ENCODE data around the gene NFATC1. TPM values are rescaled to one million over a fixed set of nuclear protein-coding genes. Genes with fewer than 3 reads are reported as not detected.

The NFATC1 gene
- total RNA-seq, 3 donors from 2014 or later: 62.7 to 80.8 (median 75.2) TPM

GRCh38 chr18:79413025-79413424 is 17.3 kb downstream of the NFATC1 start:
- Mint-ChIP-seq H3K4me3 (no peak overlapping the region), H3K27me3 (ENCODE audit: low read depth) (no peaks in the 10 kb centered on the region), H3K36me3 (ENCODE audit: insufficient read depth) (peaks cover 16% of the 10 kb centered on the region), H3K4me1 (ENCODE audit: low read depth) (peaks cover 16% of the 10 kb centered on the region), H3K9me3 (no peaks in the 10 kb centered on the region)
- no peak for ATAC-seq
- DNase-seq: no peak

- DNase-seq: no peak
- no peaks in the 10 kb centered on the region for H3K9me3 Mint-ChIP-seq
- no peak overlapping the region for H3K4me3 Mint-ChIP-seq
- ATAC-seq: no peak
- peaks cover 16% of the 10 kb centered on the region for H3K4me1 Mint-ChIP-seq (ENCODE audit: low read depth)
- no peaks in the 10 kb centered on the region for H3K27me3 Mint-ChIP-seq (ENCODE audit: low read depth)
- peaks cover 16% of the 10 kb centered on the region for H3K36me3 Mint-ChIP-seq (ENCODE audit: insufficient read depth)
Observed at GRCh38 chr18:79413426-79413825, 17.7 kb downstream of the NFATC1 start.

GRCh38 chr18:79413901-79414300 is 18.2 kb downstream of the NFATC1 start:
- Mint-ChIP-seq H3K9me3 (no peaks in the 10 kb centered on the region), H3K27me3 (ENCODE audit: low read depth) (no peaks in the 10 kb centered on the region), H3K4me1 (ENCODE audit: low read depth) (peaks cover 18% of the 10 kb centered on the region), H3K4me3 (no peak overlapping the region), H3K36me3 (ENCODE audit: insufficient read depth) (peaks cover 16% of the 10 kb centered on the region)
- no peak for DNase-seq
- no peak for ATAC-seq

- H3K4me3 Mint-ChIP-seq: no peak overlapping the region
- H3K4me1 Mint-ChIP-seq (ENCODE audit: low read depth): peaks cover 21% of the 10 kb centered on the region
- DNase-seq (no peak), ATAC-seq (no peak)
- H3K9me3 Mint-ChIP-seq: no peaks in the 10 kb centered on the region
- H3K27me3 Mint-ChIP-seq (ENCODE audit: low read depth): no peaks in the 10 kb centered on the region
- H3K36me3 Mint-ChIP-seq (ENCODE audit: insufficient read depth): peaks cover 28% of the 10 kb centered on the region
Observed at GRCh38 chr18:79416022-79416676, 20.4 kb downstream of the NFATC1 start.

GRCh38 chr18:79416677-79417052 is 20.9 kb downstream of the NFATC1 start:
- no peaks in the 10 kb centered on the region for H3K9me3 Mint-ChIP-seq
- peaks cover 27% of the 10 kb centered on the region for H3K36me3 Mint-ChIP-seq (ENCODE audit: insufficient read depth)
- ATAC-seq (no peak), DNase-seq (no peak)
- no peaks in the 10 kb centered on the region for H3K27me3 Mint-ChIP-seq (ENCODE audit: low read depth)
- peaks cover 21% of the 10 kb centered on the region for H3K4me1 Mint-ChIP-seq (ENCODE audit: low read depth)
- H3K4me3 Mint-ChIP-seq: no peak overlapping the region

GRCh38 chr18:79418236-79418635 is 22.5 kb downstream of the NFATC1 start:
- no peaks in the 10 kb centered on the region for H3K27me3 Mint-ChIP-seq (ENCODE audit: low read depth)
- H3K4me1 Mint-ChIP-seq (ENCODE audit: low read depth): peaks cover 21% of the 10 kb centered on the region
- no peak for DNase-seq
- H3K4me3 Mint-ChIP-seq: no peak overlapping the region
- no peaks in the 10 kb centered on the region for H3K9me3 Mint-ChIP-seq
- ATAC-seq: no peak
- H3K36me3 Mint-ChIP-seq (ENCODE audit: insufficient read depth): peaks cover 25% of the 10 kb centered on the region

GRCh38 chr18:79418642-79419041 is 22.9 kb downstream of the NFATC1 start:
- Mint-ChIP-seq H3K36me3 (ENCODE audit: insufficient read depth) (peaks cover 24% of the 10 kb centered on the region), H3K27me3 (ENCODE audit: low read depth) (no peaks in the 10 kb centered on the region), H3K4me1 (ENCODE audit: low read depth) (peaks cover 17% of the 10 kb centered on the region), H3K4me3 (no peak overlapping the region), H3K9me3 (no peaks in the 10 kb centered on the region)
- DNase-seq (no peak), ATAC-seq (no peak)

GRCh38 chr18:79420033-79420745 is 24.5 kb downstream of the NFATC1 start:
- no peak for ATAC-seq
- no peak for DNase-seq
- Mint-ChIP-seq H3K27me3 (ENCODE audit: low read depth) (no peaks in the 10 kb centered on the region), H3K4me1 (ENCODE audit: low read depth) (peaks cover 19% of the 10 kb centered on the region), H3K4me3 (no peak overlapping the region), H3K36me3 (ENCODE audit: insufficient read depth) (peaks cover 24% of the 10 kb centered on the region), H3K9me3 (no peaks in the 10 kb centered on the region)

GRCh38 chr18:79421275-79421857 is 25.6 kb downstream of the NFATC1 start:
- H3K9me3 Mint-ChIP-seq: no peaks in the 10 kb centered on the region
- peaks cover 24% of the 10 kb centered on the region for H3K36me3 Mint-ChIP-seq (ENCODE audit: insufficient read depth)
- H3K4me3 Mint-ChIP-seq: no peak overlapping the region
- no peaks in the 10 kb centered on the region for H3K27me3 Mint-ChIP-seq (ENCODE audit: low read depth)
- peaks cover 17% of the 10 kb centered on the region for H3K4me1 Mint-ChIP-seq (ENCODE audit: low read depth)
- DNase-seq: no peak
- ATAC-seq: no peak

- H3K4me3 Mint-ChIP-seq: no peak overlapping the region
- ATAC-seq: peak; percentile 47 to 58
Observed at GRCh38 chr18:79422022-79422782, 26.5 kb downstream of the NFATC1 start.

GRCh38 chr18:79422783-79423165 is 27.0 kb downstream of the NFATC1 start:
- H3K4me1 Mint-ChIP-seq (ENCODE audit: low read depth): peaks cover 17% of the 10 kb centered on the region
- H3K36me3 Mint-ChIP-seq (ENCODE audit: insufficient read depth): peaks cover 24% of the 10 kb centered on the region
- no peak for ATAC-seq
- no peaks in the 10 kb centered on the region for H3K9me3 Mint-ChIP-seq
- no peak overlapping the region for H3K4me3 Mint-ChIP-seq
- DNase-seq: no peak
- H3K27me3 Mint-ChIP-seq (ENCODE audit: low read depth): no peaks in the 10 kb centered on the region

More at GRCh38 chr18:79422022-79422782, 26.5 kb downstream of the NFATC1 start:
- DNase-seq: no peak
- Mint-ChIP-seq H3K9me3 (no peaks in the 10 kb centered on the region), H3K36me3 (ENCODE audit: insufficient read depth) (peaks cover 24% of the 10 kb centered on the region), H3K27me3 (ENCODE audit: low read depth) (no peaks in the 10 kb centered on the region), H3K4me1 (ENCODE audit: low read depth) (peaks cover 17% of the 10 kb centered on the region)

- ATAC-seq (no peak), DNase-seq (no peak)
- H3K4me3 Mint-ChIP-seq: no peak overlapping the region
- peaks cover 22% of the 10 kb centered on the region for H3K4me1 Mint-ChIP-seq (ENCODE audit: low read depth)
- H3K9me3 Mint-ChIP-seq: no peaks in the 10 kb centered on the region
- peaks cover 24% of the 10 kb centered on the region for H3K36me3 Mint-ChIP-seq (ENCODE audit: insufficient read depth)
- no peaks in the 10 kb centered on the region for H3K27me3 Mint-ChIP-seq (ENCODE audit: low read depth)
Observed at GRCh38 chr18:79423211-79424007, 27.7 kb downstream of the NFATC1 start.

GRCh38 chr18:79424008-79424565 is 28.4 kb downstream of the NFATC1 start:
- H3K4me1 Mint-ChIP-seq (ENCODE audit: low read depth): peaks cover 21% of the 10 kb centered on the region
- ATAC-seq (no peak), DNase-seq (no peak)
- H3K27me3 Mint-ChIP-seq (ENCODE audit: low read depth): no peaks in the 10 kb centered on the region
- H3K36me3 Mint-ChIP-seq (ENCODE audit: insufficient read depth): peaks cover 24% of the 10 kb centered on the region
- H3K4me3 Mint-ChIP-seq: no peak overlapping the region
- H3K9me3 Mint-ChIP-seq: no peaks in the 10 kb centered on the region

All from activated T-cell treated with anti-CD3 and anti-CD28 coated beads, Interleukin-2, amount 50 U/mL, for 4 hours (primary cell).